Omental fat pad (tissue), 4 donors: ENCODE results near the gene ADGRG1. TPM values are rescaled to one million over a fixed set of nuclear protein-coding genes. Genes with fewer than 3 reads are reported as not detected.

Source experiments
- ATAC-seq: fragments of 150-250 bp; one replicate; pipeline ENCODE4 v1.9.1; 2016; ENCODE audit warnings: mild to moderate bottlenecking, moderate library complexity; ENCODE audit not compliant: low FRiP score
- DNase-seq: peaks from one replicate; pipeline ENCODE4 v3.0.0-alpha.2; 2019; ENCODE audit warnings: low spot score
- CTCF ChIP-seq, 3 donors: fragments of 450-650 bp; IDR thresholded peaks; one replicate each; pipeline ENCODE4 v1.5.1; 2016 to 2017; ENCODE audit warnings: antibody characterized with exemption in 3 of 3, mild to moderate bottlenecking in 3 of 3, moderate library complexity in 2 of 3
- total RNA-seq, 4 donors: library from RNA; depleted of rRNA; stranded (reverse); fragments of >200 nt; gene quantifications; one replicate each; pipeline ENCODE4 v1.1.0, GENCODE V29; 2016

The ADGRG1 gene
- total RNA-seq, 4 donors from 2014 or later: 15.3 to 99.1 (median 70.5) TPM

GRCh38 chr16:57682809-57683635, 54.6 kb downstream of the ADGRG1 start:
- DNase-seq (no peak), ATAC-seq (no peak)
- TF ChIP-seq CTCF (IDR thresholded peaks at IDR 0.05): no peak

GRCh38 chr16:57683636-57684545, 55.5 kb downstream of the ADGRG1 start:
- DNase-seq (no peak), ATAC-seq (no peak)
- no peak for TF ChIP-seq CTCF (IDR thresholded peaks at IDR 0.05)

- DNase-seq (no peak), ATAC-seq (no peak)
- no peak for TF ChIP-seq CTCF (IDR thresholded peaks at IDR 0.05)
Observed at GRCh38 chr16:57684626-57685358, 56.4 kb downstream of the ADGRG1 start.

GRCh38 chr16:57685633-57686032, 57.2 kb downstream of the ADGRG1 start:
- TF ChIP-seq CTCF (IDR thresholded peaks at IDR 0.05): no peak
- no peak for DNase-seq
- no peak for ATAC-seq

GRCh38 chr16:57686577-57686976, 58.1 kb downstream of the ADGRG1 start:
- ATAC-seq (no peak), DNase-seq (no peak)

More at GRCh38 chr16:57686577-57686976, 58.1 kb downstream of the ADGRG1 start:
- no peak for TF ChIP-seq CTCF (IDR thresholded peaks at IDR 0.05)
